ENCODE data around the gene RNF41.

- TF ChIP-seq PBX3 (CRISPR knock-in tag; IDR thresholded peaks at IDR 0.05; ENCODE audit: borderline replicate concordance), result no peak
- no peak for TF ChIP-seq POLR2A (IDR thresholded peaks at IDR 0.05; ENCODE audit: insufficient read depth in 1 of 2, low read depth in 2 of 2, low read length in 2 of 2)
- no peak for TF ChIP-seq ZNF101 (CRISPR knock-in tag; IDR thresholded peaks at IDR 0.05; ENCODE audit: borderline replicate concordance, low read depth)
- no peak for TF ChIP-seq PLRG1 (conservative IDR thresholded peaks at IDR 0.05)
- TF ChIP-seq STAG1 (CRISPR knock-in tag; IDR thresholded peaks at IDR 0.05), result no peak
- no peak for TF ChIP-seq CTCF (CRISPR knock-in tag; IDR thresholded peaks at IDR 0.05)
Measured at GRCh38 chr12:56192582-56192981, 29.1 kb downstream of the RNF41 start.

Measured in HepG2 (cell line).